Measurements from ENCODE around the gene GNMT. TPM values are rescaled to one million over a fixed set of nuclear protein-coding genes. Genes with fewer than 3 reads are reported as not detected.
A peak's percentile ranks its signal among the peaks of the same experiment; 100 is the strongest.
"Not testable (repeated sequence)": the region's sequence is repeated elsewhere in the genome, so short reads cannot be mapped to it uniquely, and the experiment has no call there.

Gene GNMT
- total RNA-seq, 1 experiment from 2014 or later = not detected

GRCh38 chr6:42938428-42938796, 22.1 kb upstream of the GNMT start:
- Histone ChIP-seq H3K4me3 (no peak overlapping the region), H3K9me3 (no peaks in the 10 kb centered on the region), H3K27me3 (no peaks in the 10 kb centered on the region), H3K36me3 (peaks cover 7% of the 10 kb centered on the region)
- DNase-seq = no peak

GRCh38 chr6:42938987-42939809, 21.4 kb upstream of the GNMT start:
- no peak overlapping the region for H3K4me3 ChIP-seq
- DNase-seq = no peak
- H3K36me3 ChIP-seq = peaks cover 7% of the 10 kb centered on the region
- H3K9me3 ChIP-seq = no peaks in the 10 kb centered on the region
- H3K27me3 ChIP-seq = no peaks in the 10 kb centered on the region

GRCh38 chr6:42939810-42940167, 20.8 kb upstream of the GNMT start:
- no peaks in the 10 kb centered on the region for H3K9me3 ChIP-seq
- no peaks in the 10 kb centered on the region for H3K27me3 ChIP-seq
- H3K36me3 ChIP-seq = peaks cover 7% of the 10 kb centered on the region
- no peak overlapping the region for H3K4me3 ChIP-seq
- no peak for DNase-seq

- no peaks in the 10 kb centered on the region for H3K27me3 ChIP-seq
- DNase-seq = no peak
- H3K9me3 ChIP-seq = no peaks in the 10 kb centered on the region
- H3K4me3 ChIP-seq = no peak overlapping the region
- H3K36me3 ChIP-seq = peaks cover 4% of the 10 kb centered on the region
Measured at GRCh38 chr6:42940493-42941045, 20.0 kb upstream of the GNMT start.

GRCh38 chr6:42941356-42941755, 19.2 kb upstream of the GNMT start:
- H3K36me3 ChIP-seq = not testable (repeated sequence)

GRCh38 chr6:42942444-42942843, 18.1 kb upstream of the GNMT start:
- Histone ChIP-seq H3K9me3 (no peaks in the 10 kb centered on the region), H3K4me3 (no peak overlapping the region), H3K27me3 (no peaks in the 10 kb centered on the region), H3K36me3 (no peaks in the 10 kb centered on the region; the same call in 1 of the 2 replicates)
- no peak for DNase-seq

More at GRCh38 chr6:42941356-42941755, 19.2 kb upstream of the GNMT start:
- H3K4me3 ChIP-seq, H3K27me3 ChIP-seq, DNase-seq, H3K9me3 ChIP-seq: not testable (repeated sequence)

GRCh38 chr6:42947950-42948349, 12.6 kb upstream of the GNMT start:
- no peak for DNase-seq

GRCh38 chr6:42952389-42952788, 8.2 kb upstream of the GNMT start:
- H3K27me3 ChIP-seq = no peaks in the 10 kb centered on the region
- no peak overlapping the region for H3K4me3 ChIP-seq
- H3K9me3 ChIP-seq = no peaks in the 10 kb centered on the region
- DNase-seq = no peak
- no peaks in the 10 kb centered on the region for H3K36me3 ChIP-seq

More at GRCh38 chr6:42947950-42948349, 12.6 kb upstream of the GNMT start:
- Histone ChIP-seq H3K36me3 (no peaks in the 10 kb centered on the region), H3K9me3 (no peaks in the 10 kb centered on the region), H3K27me3 (no peaks in the 10 kb centered on the region), H3K4me3 (no peak overlapping the region)

- DNase-seq = not testable (repeated sequence)
Measured at GRCh38 chr6:42954405-42954804, 6.1 kb upstream of the GNMT start.

GRCh38 chr6:42958125-42958524, 2.4 kb upstream of the GNMT start:
- Histone ChIP-seq H3K4me3 (no peak overlapping the region), H3K36me3 (no peaks in the 10 kb centered on the region), H3K9me3 (no peaks in the 10 kb centered on the region), H3K27me3 (no peaks in the 10 kb centered on the region)
- no peak for DNase-seq

More at GRCh38 chr6:42954405-42954804, 6.1 kb upstream of the GNMT start:
- H3K27me3 ChIP-seq, H3K4me3 ChIP-seq, H3K9me3 ChIP-seq, H3K36me3 ChIP-seq: not testable (repeated sequence)

- Histone ChIP-seq H3K4me3 (no peak overlapping the region), H3K36me3 (no peaks in the 10 kb centered on the region), H3K27me3 (no peaks in the 10 kb centered on the region), H3K9me3 (no peaks in the 10 kb centered on the region)
- no peak for DNase-seq
Measured at GRCh38 chr6:42959917-42960242, 674 bp upstream of the GNMT start.

GRCh38 chr6:42961020-42961470, 491 bp downstream of the GNMT start:
- H3K4me3 ChIP-seq = no peak overlapping the region
- H3K36me3 ChIP-seq = no peaks in the 10 kb centered on the region

GRCh38 chr6:42962096-42962495, 1.5 kb downstream of the GNMT start:
- no peak overlapping the region for H3K4me3 ChIP-seq
- no peaks in the 10 kb centered on the region for H3K36me3 ChIP-seq
- H3K9me3 ChIP-seq = no peaks in the 10 kb centered on the region
- no peaks in the 10 kb centered on the region for H3K27me3 ChIP-seq
- DNase-seq = no peak

More at GRCh38 chr6:42961020-42961470, 491 bp downstream of the GNMT start:
- no peaks in the 10 kb centered on the region for H3K9me3 ChIP-seq
- H3K27me3 ChIP-seq = no peaks in the 10 kb centered on the region
- DNase-seq = no peak

- Histone ChIP-seq H3K27me3 (no peaks in the 10 kb centered on the region), H3K4me3 (no peak overlapping the region), H3K9me3 (no peaks in the 10 kb centered on the region), H3K36me3 (no peaks in the 10 kb centered on the region)
- DNase-seq = no peak
Measured at GRCh38 chr6:42962502-42963178, 2.1 kb downstream of the GNMT start.

- DNase-seq = no peak
- no peak overlapping the region for H3K4me3 ChIP-seq
- H3K9me3 ChIP-seq = no peaks in the 10 kb centered on the region
- no peaks in the 10 kb centered on the region for H3K27me3 ChIP-seq
- H3K36me3 ChIP-seq = no peaks in the 10 kb centered on the region
Measured at GRCh38 chr6:42963179-42963854, 2.8 kb downstream of the GNMT start.

- Histone ChIP-seq H3K4me3 (no peak overlapping the region), H3K36me3 (no peaks in the 10 kb centered on the region), H3K27me3 (no peaks in the 10 kb centered on the region), H3K9me3 (no peaks in the 10 kb centered on the region)
- peak; percentile 17 for DNase-seq
Measured at GRCh38 chr6:42963855-42964605, 3.5 kb downstream of the GNMT start.

Measured in MG63 (cell line).